Measurements from ENCODE around the gene SDK1. TPM values are rescaled to one million over a fixed set of nuclear protein-coding genes. Genes with fewer than 3 reads are reported as not detected.
"Not testable (repeated sequence)": the region's sequence is repeated elsewhere in the genome, so short reads cannot be mapped to it uniquely, and the experiment has no call there.

SDK1 gene
- total RNA-seq, 1 donor from 2014 or later: 0.34 TPM

DNA sequence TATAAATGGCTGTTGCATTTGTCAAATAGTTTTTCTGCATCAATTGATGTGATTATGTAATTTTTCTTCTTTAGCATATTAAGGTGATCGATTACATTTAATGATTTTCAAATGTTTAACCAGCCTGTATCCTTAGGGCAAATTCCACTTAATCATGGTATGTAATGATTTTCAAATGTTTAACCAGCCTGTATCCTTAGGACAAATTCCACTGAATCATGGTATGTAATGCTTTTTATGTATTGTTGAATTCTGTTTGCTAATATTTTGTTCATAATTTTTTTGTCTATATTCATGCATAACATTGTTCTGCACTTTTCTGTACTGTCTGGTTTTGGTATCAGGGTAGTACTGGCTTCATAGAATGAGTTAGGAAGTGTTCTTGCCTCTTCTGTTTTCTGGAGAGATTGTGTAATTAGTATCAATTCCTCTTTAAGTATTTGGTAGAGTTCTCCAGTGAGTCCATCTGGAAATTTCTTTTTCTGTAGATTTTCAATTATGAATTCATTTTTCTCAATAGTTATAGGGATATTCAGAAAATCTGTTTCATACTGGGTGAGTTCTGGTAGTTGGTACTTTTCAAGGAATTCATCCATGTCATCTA, 987.8 kb downstream of the SDK1 start:
- no peak for DNase-seq

GRCh38 chr7:4297165-4297917, 996.3 kb downstream of the SDK1 start:
- DNase-seq: no peak

GRCh38 chr7:4297918-4298219, 996.8 kb downstream of the SDK1 start:
- DNase-seq: no peak

DNA sequence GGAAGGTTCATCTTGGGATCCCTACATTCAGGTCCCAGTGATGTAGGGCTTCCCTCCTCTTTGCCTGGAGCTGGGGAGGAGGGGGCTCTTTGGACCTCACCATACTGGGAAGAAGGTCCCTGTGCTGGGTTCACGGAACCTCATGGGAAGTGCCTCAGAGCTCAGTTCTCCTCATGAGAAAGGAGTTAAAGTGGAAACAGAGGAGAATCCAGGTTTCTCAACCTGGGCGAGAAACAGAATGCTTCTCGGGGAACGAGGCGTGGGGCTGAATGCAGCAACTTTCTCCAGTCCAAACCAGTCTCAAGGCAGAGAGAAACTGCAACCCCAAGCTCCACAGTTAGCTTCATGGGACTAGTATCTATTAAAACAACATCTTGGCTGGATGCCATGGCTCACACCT, 998.4 kb downstream of the SDK1 start:
- DNase-seq: no peak

DNA sequence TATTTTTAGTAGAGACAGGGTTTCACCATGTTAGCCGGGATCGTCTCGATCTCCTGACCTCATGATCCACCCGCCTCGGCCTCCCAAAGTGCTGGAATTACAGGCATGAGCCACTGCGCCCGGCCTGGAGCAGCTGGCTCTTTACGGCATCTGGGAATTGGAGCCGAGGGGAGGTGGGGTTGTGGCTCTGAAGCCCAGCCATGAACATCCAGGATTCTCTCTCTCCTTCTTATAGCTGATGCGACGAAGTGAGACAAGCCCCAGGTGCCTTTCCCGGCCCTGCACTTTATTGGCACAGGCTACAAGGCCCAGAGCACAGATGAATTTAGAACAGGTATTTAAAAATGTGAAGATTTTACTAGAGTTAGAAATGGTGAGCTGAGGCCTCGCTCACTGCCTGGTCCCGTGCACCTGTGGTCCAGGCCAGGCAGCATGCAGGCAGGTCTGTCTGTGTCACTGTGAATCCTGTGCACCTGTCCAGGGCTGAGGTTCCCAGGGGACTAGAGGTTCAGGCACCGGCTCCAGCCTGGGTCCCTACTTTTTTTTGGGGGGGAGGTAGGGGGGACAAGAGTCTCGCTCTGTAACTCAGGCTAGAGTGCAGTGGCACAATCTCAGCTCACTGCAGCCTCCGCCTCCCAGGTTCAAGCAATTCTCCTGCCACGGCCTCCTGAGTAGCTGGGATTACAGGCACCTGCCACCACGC, 1001.3 kb downstream of the SDK1 start:
- no peak for DNase-seq

DNA sequence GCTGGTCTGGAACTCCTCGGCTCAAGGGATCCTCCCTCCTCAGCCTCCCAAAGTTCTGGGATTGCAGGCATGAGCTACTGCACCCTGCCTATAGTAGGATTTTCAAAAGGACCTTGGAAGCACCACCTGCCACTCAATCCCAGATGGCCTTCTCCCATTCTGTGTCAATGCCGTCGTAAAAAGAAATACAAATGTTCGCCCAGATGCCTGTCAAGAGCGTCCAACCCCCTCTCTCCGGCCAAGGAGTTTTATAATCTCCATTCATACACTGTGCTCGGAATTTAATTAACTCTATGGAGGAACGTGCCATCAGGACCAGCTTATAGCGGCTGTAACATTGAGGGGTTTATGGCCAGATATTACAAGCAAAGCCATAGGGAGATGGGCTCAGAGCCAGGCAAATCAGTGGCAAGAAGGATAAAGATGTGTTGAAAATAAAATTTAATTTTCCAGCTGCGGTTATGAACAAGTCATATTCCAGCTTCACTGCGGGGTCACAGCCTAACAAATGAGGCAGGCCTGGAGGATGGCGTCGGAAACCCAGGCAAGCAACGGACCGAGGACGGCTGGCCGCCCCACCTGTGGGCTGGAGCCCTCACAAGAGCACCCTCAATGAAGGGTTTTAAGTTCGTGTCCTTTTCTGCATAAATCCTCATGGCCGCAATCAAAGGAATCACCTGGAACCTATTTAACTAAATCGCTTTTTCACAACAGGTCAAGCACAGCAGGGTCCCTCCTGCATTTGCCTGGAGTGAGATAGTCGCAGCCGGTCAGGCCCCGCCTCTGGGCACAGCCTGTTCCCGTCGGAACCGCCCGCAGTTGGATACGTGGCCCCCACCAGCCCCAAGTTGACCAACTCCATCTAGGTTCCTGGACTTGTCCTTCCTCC, 1006.5 kb downstream of the SDK1 start:
- no peak for DNase-seq

DNA sequence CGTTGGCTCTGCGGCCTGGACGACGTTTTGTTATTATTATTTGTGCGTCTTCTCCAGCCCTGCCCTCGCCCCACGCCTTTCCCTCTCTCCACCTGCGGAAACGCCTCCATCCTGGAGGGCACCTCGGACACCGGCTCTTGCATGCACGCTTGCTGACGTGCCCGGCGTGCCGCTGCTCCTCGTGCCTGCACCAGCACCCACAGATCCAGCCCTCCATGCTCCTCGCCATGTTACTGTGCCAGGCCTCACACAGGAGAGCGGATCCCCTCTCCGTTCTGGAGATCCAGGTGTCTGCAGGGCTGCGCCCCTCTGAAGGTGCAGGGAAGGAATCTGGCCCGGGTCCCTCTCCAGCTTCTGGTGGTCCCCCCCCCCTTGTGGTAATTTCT, 1007.1 kb downstream of the SDK1 start:
- DNase-seq: no peak

- DNase-seq: not testable (repeated sequence)
These were observed 1012.9 kb downstream of the SDK1 start for GRCh38 chr7:4313911-4314310.

- DNase-seq: not testable (repeated sequence)
These were observed 1013.3 kb downstream of the SDK1 start for GRCh38 chr7:4314316-4314715.

Measured in dermis blood vessel endothelial cell (primary cell).